GM15510 (cell line): ENCODE results near the gene LTBP2.

Experiments used
- POLR2A ChIP-seq: IDR thresholded peaks from 3 replicates; pipeline ENCODE4 v1.6.1; 2011; ENCODE audit warnings: borderline replicate concordance; ENCODE audit not compliant: insufficient read length; ENCODE audit errors: extremely low read depth

LTBP2 gene

GRCh38 chr14:74551431-74552371 lies 60.3 kb downstream of the LTBP2 start:
- TF ChIP-seq POLR2A, result no peak

- no peak for TF ChIP-seq POLR2A
These were observed 61.0 kb downstream of the LTBP2 start for GRCh38 chr14:74551001-74551400.

- TF ChIP-seq POLR2A, result no peak
These were observed 62.0 kb downstream of the LTBP2 start for GRCh38 chr14:74550071-74550470.

DNA sequence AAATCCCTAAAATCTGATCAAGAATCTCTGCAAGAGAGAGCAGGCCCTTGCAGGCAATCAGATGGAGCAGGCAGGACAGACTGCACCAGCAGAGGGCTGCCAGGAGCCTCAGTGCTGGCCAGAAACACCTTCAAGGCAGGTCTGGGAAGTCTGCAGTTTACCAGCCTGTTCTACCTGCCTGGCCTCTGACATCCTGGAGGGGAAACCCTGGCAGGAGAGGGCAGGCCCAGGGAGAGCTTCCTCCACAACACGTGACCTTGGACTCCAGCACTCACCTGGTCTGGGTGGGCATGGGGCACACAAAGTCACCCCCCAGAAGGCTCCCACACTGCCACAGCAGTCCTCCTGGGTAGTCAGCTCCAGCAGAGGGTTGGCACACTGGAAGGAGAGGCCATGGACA lies 62.4 kb downstream of the LTBP2 start:
- TF ChIP-seq POLR2A, result no peak

DNA sequence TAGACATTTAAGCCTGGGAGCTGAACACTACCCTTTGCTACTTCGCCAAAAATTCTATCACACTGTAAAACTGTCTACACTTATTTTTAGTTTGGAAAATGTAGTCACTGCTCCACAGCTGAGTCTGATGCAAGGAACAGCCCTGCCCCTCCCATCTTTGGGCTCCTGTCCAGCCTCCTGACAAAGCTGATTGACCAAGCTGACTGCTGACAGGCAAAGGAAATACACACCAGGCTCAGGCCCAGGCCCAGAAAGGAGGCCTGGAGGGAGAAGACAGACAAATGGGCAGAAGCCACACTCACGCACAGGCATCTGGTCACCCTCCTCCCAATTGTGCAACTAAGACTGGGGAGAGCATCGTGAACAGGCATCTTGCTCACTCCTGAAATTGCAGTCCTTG lies 63.2 kb downstream of the LTBP2 start:
- TF ChIP-seq POLR2A, result no peak

DNA sequence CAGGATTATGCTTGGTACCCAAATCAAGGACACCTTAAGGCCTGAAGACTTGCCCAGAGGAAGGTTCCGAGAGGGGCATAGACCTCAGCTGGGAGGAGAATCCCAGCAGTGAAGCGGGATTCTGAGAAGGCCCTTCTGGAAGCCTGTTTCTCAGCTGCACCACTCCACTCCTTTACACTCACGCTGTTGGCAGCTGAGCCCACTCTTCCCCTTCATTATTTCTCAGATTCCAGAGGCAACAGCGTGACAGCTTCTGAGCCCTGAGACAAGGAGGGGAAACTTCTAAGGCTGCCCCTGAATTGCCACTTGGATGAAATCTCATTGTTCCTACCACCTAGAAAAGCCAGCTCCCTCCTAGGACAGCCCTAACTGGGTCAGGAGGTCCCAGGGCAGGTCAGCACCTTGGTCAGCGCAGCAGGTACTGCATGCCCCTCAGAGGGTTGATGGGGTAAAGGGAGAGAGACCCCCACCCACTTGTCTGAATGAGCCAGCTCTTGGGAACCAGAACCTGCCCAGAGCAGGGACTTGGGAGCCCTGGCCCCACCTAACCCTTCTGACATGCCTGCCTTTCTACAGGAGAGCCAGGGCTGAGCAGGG lies 64.6 kb downstream of the LTBP2 start:
- no peak for TF ChIP-seq POLR2A

GRCh38 chr14:74546416-74546815 lies 65.6 kb downstream of the LTBP2 start:
- no peak for TF ChIP-seq POLR2A

- no peak for TF ChIP-seq POLR2A
These were observed 66.7 kb downstream of the LTBP2 start for GRCh38 chr14:74545386-74545785.

DNA sequence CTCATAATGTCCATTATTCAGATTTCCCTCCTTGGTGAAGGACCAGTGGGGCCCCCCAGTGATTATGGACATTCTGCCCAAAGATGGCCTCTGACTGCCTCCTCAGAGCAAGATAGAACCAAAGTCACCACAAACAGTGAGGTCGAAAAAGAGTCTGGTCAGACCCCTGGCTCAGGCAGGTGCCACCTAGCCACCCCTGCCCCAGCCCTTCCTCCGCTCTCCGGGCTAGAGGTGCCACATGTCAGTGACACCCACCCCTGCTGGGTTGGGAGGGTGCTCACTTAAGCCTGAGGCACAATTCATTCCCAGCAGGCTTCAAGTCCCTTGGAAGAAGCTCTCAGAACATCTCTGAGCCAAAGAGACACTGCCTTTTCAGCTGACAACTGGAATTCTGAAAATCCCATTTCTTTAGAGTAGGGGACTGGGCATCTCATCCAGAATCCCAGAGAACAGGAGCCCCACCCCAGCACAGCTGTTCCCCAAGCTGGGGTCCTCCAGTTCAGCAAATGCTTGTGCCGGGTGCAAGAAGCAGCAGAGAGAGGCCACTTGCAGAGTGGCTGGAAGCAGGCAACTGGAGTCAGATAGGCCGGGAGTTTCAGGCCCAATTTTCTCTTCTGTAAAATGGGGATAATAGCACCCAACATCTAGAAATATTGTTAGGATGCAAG lies 68.1 kb downstream of the LTBP2 start:
- TF ChIP-seq POLR2A, result no peak

DNA sequence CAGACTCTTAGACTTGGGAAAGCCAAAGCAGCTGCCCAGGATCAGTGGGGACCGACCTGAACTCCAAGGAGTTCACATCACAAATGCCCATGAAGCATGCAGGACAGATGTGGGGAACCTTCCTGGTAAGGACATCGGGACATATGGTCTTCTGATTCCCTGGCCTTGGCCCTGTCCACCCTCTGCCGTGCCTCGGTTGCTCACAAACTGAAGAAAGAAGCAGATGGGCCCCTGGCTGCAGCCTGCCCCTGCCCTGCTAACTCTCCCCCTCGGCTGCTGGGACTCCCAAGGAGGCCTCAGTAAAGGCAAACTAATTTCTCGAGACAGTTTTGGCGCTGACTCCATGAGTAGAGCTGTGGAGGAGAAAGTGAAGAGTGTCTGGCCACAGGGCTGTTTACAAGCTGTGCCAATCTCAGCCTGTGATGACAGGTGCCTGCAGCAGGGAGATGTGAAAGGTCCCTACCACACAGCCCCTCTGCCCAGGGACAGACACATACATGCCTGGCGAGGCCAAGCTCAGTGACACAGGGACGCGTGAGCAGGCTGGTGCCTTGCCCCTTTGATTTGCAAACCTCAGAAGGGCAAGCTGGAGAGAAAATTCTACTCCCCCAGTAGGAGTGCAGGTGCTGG lies 69.9 kb downstream of the LTBP2 start:
- TF ChIP-seq POLR2A, result no peak

DNA sequence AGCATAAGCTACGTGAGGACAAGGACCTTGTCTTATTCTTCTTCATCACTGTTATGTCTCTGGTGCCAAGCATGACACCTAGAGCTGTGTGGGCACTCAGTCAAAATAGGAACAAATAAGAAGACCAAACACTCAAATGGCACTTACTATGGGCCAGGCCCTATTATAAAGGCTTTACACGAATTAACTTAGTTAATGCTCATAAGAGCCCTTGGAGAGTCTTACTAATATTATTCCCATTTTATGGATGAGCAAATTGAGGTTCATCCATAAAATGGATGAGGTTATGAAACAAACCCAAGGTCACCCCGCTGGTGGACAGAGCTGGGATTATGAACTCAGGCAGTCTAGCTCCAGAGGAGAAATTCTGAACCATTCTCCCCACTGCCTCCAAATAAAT lies 70.8 kb downstream of the LTBP2 start:
- TF ChIP-seq POLR2A, result no peak

DNA sequence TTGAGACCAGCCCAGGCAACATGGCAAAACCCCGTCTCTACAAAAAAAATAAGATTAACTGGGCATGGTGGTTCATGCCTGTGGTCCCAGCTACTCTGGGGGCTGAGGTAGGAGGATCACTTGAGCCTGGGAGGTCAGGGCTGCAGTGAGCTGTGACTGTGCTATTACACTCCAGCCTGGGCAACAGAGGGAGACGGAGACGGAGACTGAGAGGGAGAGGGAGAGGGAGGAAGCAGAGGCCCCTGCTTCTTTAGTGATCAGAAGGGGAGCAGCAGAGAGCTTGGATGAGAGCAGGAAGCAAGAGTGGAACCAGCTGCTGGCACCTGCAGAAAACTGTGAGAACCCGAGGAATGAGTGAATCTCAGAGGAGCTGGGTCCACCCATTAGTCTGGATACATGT lies 72.5 kb downstream of the LTBP2 start:
- no peak for TF ChIP-seq POLR2A

- TF ChIP-seq POLR2A, result no peak
These were observed 73.3 kb downstream of the LTBP2 start for GRCh38 chr14:74538411-74539391.
